Pulmonary artery endothelial cell (primary cell): Measurements from ENCODE around the gene ZNF529. TPM values are rescaled to one million over a fixed set of nuclear protein-coding genes. Genes with fewer than 3 reads are reported as not detected.
"Not testable (repeated sequence)": the region's sequence is repeated elsewhere in the genome, so short reads cannot be mapped to it uniquely, and the experiment has no call there.

ENCODE experiments used
- DNase-seq: peaks from one replicate; pipeline ENCODE4 v3.0.0-alpha.2; 2011; ENCODE audit warnings: low read depth, low spot score
- total RNA-seq: library from RNA; depleted of rRNA; stranded (reverse); fragments of >200 nt; gene quantifications from 2 replicates; pipeline ENCODE4 v1.2.3, GENCODE V29; 2014

The ZNF529 gene
- 6.7 and 8.7 TPM in 2 replicates for total RNA-seq

GRCh38 chr19:36573020-36573894 lies at the start of gene ZNF529:
ZNF529 (minus strand) TSS chr19:36573292; CDS start chr19:36572346, 946 bp downstream.
- peak; percentile 64 for DNase-seq

GRCh38 chr19:36605877-36606478 lies 32.9 kb upstream of the ZNF529 start:
- no peak for DNase-seq

- peak; percentile 20 for DNase-seq
Observed at GRCh38 chr19:36605101-36605876, 32.2 kb upstream of the ZNF529 start, which contains the start of gene ZNF382. ZNF382 (plus strand) TSS chr19:36605313; CDS start chr19:36609915, 4,602 bp downstream.

GRCh38 chr19:36604656-36605100 lies 31.6 kb upstream of the ZNF529 start:
- no peak for DNase-seq

GRCh38 chr19:36602681-36603080 lies 29.6 kb upstream of the ZNF529 start:
- not testable (repeated sequence) for DNase-seq

GRCh38 chr19:36579255-36579654 lies 6.2 kb upstream of the ZNF529 start:
- DNase-seq, result no peak

- DNase-seq, result no peak
Observed at GRCh38 chr19:36577271-36577996, 4.3 kb upstream of the ZNF529 start.

GRCh38 chr19:36574741-36575140 lies 1.6 kb upstream of the ZNF529 start:
- no peak for DNase-seq

GRCh38 chr19:36573895-36574720 lies 1.0 kb upstream of the ZNF529 start:
- no peak for DNase-seq

- DNase-seq, result no peak
Observed at GRCh38 chr19:36572593-36573019, 486 bp downstream of the ZNF529 start.

- DNase-seq, result no peak
Observed at GRCh38 chr19:36564391-36564790, 8.7 kb downstream of the ZNF529 start.

- DNase-seq, result no peak
Observed at GRCh38 chr19:36547001-36547732, 25.9 kb downstream of the ZNF529 start.

GRCh38 chr19:36528921-36529518 lies 44.1 kb downstream of the ZNF529 start:
- DNase-seq, result no peak

- peak; percentile 96 for DNase-seq
Observed at GRCh38 chr19:36528194-36528920, 44.7 kb downstream of the ZNF529 start, which contains the start of gene ZNF260. ZNF260 (minus strand) TSS chr19:36528271; CDS start chr19:36515238, 13,033 bp downstream.

GRCh38 chr19:36527873-36528193 lies 45.3 kb downstream of the ZNF529 start:
- DNase-seq, result no peak

- DNase-seq, result no peak
Observed at GRCh38 chr19:36527341-36527740, 45.8 kb downstream of the ZNF529 start.

- DNase-seq, result no peak
Observed at GRCh38 chr19:36526581-36526980, 46.5 kb downstream of the ZNF529 start.

- DNase-seq, result no peak
Observed at GRCh38 chr19:36524617-36525016, 48.5 kb downstream of the ZNF529 start.
